Hepatocyte (in vitro differentiated cells): ENCODE measurements around the gene GLI3. TPM values are rescaled to one million over a fixed set of nuclear protein-coding genes. Genes with fewer than 3 reads are reported as not detected.

ENCODE experiments used
- DNase-seq: peaks from one replicate; pipeline ENCODE4 v3.0.0-alpha.2; 2016; ENCODE audit warnings: low spot score
- H2AFZ ChIP-seq: fragments of 200-600 bp; sonication (generic); 2 replicates; pipeline ENCODE4 v1.6.0; 2016; ENCODE audit warnings: antibody characterized with exemption, mild to moderate bottlenecking
- H3K27ac ChIP-seq: fragments of 200-600 bp; sonication (generic); 2 replicates; pipeline ENCODE4 v1.5.1; 2016; ENCODE audit warnings: mild to moderate bottlenecking
- H3K27me3 ChIP-seq: fragments of 200-600 bp; sonication (generic); 2 replicates; pipeline ENCODE4 v1.6.1; 2016
- H3K36me3 ChIP-seq: fragments of 200-600 bp; sonication (generic); replicated peaks from 2 replicates; pipeline ENCODE4 v1.5.1; 2016; ENCODE audit warnings: low read depth; ENCODE audit not compliant: insufficient read depth
- H3K4me1 ChIP-seq: fragments of 200-600 bp; sonication (generic); 2 replicates; pipeline ENCODE4 v1.5.1; 2016; ENCODE audit warnings: mild to moderate bottlenecking, moderate library complexity; ENCODE audit not compliant: insufficient read depth
- H3K4me2 ChIP-seq: fragments of 200-600 bp; sonication (generic); 2 replicates; pipeline ENCODE4 v1.6.0; 2016
- H3K4me3 ChIP-seq: fragments of 200-600 bp; sonication (generic); 2 replicates; pipeline ENCODE4 v1.5.1; 2016; ENCODE audit warnings: mild to moderate bottlenecking
- H3K79me2 ChIP-seq: fragments of 200-600 bp; sonication (generic); 2 replicates; pipeline ENCODE4 v1.6.0; 2017; ENCODE audit warnings: mild to moderate bottlenecking
- H3K9me2 ChIP-seq: fragments of 200-600 bp; sonication (generic); replicated peaks from 2 replicates; pipeline ENCODE4 v1.6.0; 2017; ENCODE audit warnings: mild to moderate bottlenecking; ENCODE audit not compliant: insufficient read depth
- H3K9me3 ChIP-seq: fragments of 200-600 bp; sonication (generic); 2 replicates; pipeline ENCODE4 v1.5.1; 2016; ENCODE audit warnings: low read depth, mild to moderate bottlenecking
- H4K20me1 ChIP-seq: fragments of 200-600 bp; sonication (generic); 2 replicates; pipeline ENCODE4 v1.6.0; 2016; ENCODE audit warnings: mild to moderate bottlenecking; ENCODE audit not compliant: insufficient read depth, poor library complexity, severe bottlenecking
- CTCF ChIP-seq: fragments of 200-600 bp; sonication (generic); IDR thresholded peaks from 2 replicates; pipeline ENCODE4 v1.5.1; 2016; ENCODE audit warnings: antibody characterized with exemption, mild to moderate bottlenecking; ENCODE audit not compliant: poor library complexity
- EZH2 ChIP-seq: fragments of 200-600 bp; sonication (generic); IDR thresholded peaks from 2 replicates; pipeline ENCODE4 v1.6.1; 2016; ENCODE audit warnings: antibody characterized with exemption, mild to moderate bottlenecking, borderline replicate concordance
- EZH2phosphoT487 ChIP-seq: fragments of 200-600 bp; sonication (generic); IDR thresholded peaks from one replicate; pipeline ENCODE4 v1.6.1; 2018; ENCODE audit warnings: antibody characterized with exemption, mild to moderate bottlenecking, low read depth, moderate library complexity; ENCODE audit not compliant: unreplicated experiment, severe bottlenecking
- WGBS: methylation state at CpG from one replicate; pipeline ENCODE4 v1.1.6; 2016; ENCODE audit warnings: low lambda C conversion rate; ENCODE audit errors: missing lambda C conversion rate; 5-methylcytosine and 5-hydroxymethylcytosine counted together
- polyA plus RNA-seq: library from polyadenylated mRNA; unstranded; fragments of >200 nt; fragmentation: Nextera tagmentation; extraction: Ambion mirVana; gene quantifications from 2 replicates; pipeline ENCODE4 v1.2.1, GENCODE V29; 2016
- total RNA-seq: library from RNA; depleted of rRNA; stranded (reverse); fragments of >200 nt; gene quantifications from 2 replicates; pipeline ENCODE4 v1.2.3, GENCODE V29; 2014

The GLI3 gene
- total and polyA plus RNA-seq, 2 experiments from 2014 or later: 5.5 to 20.0 TPM

GRCh38 chr7:42222125-42222524 lies 14.9 kb downstream of the GLI3 start:
- Histone ChIP-seq H3K79me2 (peaks cover 43% of the 10 kb centered on the region), H3K27ac (no peak overlapping the region), H4K20me1 (no peaks in the 10 kb centered on the region)

GRCh38 chr7:42221304-42221703 lies 15.7 kb downstream of the GLI3 start:
- Histone ChIP-seq H3K4me3 (no peak overlapping the region), H3K27ac (no peak overlapping the region), H3K27me3 (peaks cover 4% of the 10 kb centered on the region), H3K9me3 (no peaks in the 10 kb centered on the region), H3K79me2 (peaks cover 50% of the 10 kb centered on the region), H2AFZ (no peak overlapping the region), H3K9me2 (no peaks in the 10 kb centered on the region), H3K4me2 (no peak overlapping the region), H4K20me1 (no peaks in the 10 kb centered on the region), H3K36me3 (no peaks in the 10 kb centered on the region), H3K4me1 (peaks cover 7% of the 10 kb centered on the region)
- TF ChIP-seq CTCF (no peak), EZH2 (no peak), EZH2phosphoT487 (no peak)
- WGBS: 94% methylated on average over 5 of the region's 5 CpGs
- DNase-seq: no peak

More at GRCh38 chr7:42222125-42222524, 14.9 kb downstream of the GLI3 start:
- no peaks in the 10 kb centered on the region for H3K9me2 ChIP-seq
- peaks cover 8% of the 10 kb centered on the region for H3K27me3 ChIP-seq
- H3K9me3 ChIP-seq: no peaks in the 10 kb centered on the region
- WGBS: 95% methylated on average over 2 of the region's 2 CpGs
- H2AFZ ChIP-seq: no peak overlapping the region
- H3K36me3 ChIP-seq: no peaks in the 10 kb centered on the region
- no peak overlapping the region for H3K4me2 ChIP-seq
- peaks cover 12% of the 10 kb centered on the region for H3K4me1 ChIP-seq
- no peak overlapping the region for H3K4me3 ChIP-seq
- TF ChIP-seq CTCF (no peak), EZH2 (no peak), EZH2phosphoT487 (no peak)
- no peak for DNase-seq

- 74% methylated on average over 3 of the region's 3 CpGs for WGBS
- Histone ChIP-seq H3K4me3 (no peak overlapping the region), H3K9me2 (no peaks in the 10 kb centered on the region), H3K79me2 (peaks cover 36% of the 10 kb centered on the region), H3K27ac (no peak overlapping the region), H3K4me2 (peak overlapping the region; percentile 16), H3K27me3 (no peaks in the 10 kb centered on the region), H2AFZ (no peak overlapping the region), H3K4me1 (peaks cover 7% of the 10 kb centered on the region), H3K9me3 (no peaks in the 10 kb centered on the region), H3K36me3 (no peaks in the 10 kb centered on the region), H4K20me1 (no peaks in the 10 kb centered on the region)
- TF ChIP-seq EZH2phosphoT487 (no peak), CTCF (no peak), EZH2 (no peak)
- no peak for DNase-seq
Observed at GRCh38 chr7:42219447-42219846, 17.6 kb downstream of the GLI3 start.

- Histone ChIP-seq H4K20me1 (no peaks in the 10 kb centered on the region), H3K9me2 (no peaks in the 10 kb centered on the region), H3K27me3 (no peaks in the 10 kb centered on the region), H3K36me3 (no peaks in the 10 kb centered on the region), H3K27ac (no peak overlapping the region), H2AFZ (no peak overlapping the region), H3K4me2 (no peak overlapping the region), H3K4me3 (no peak overlapping the region), H3K4me1 (peaks cover 7% of the 10 kb centered on the region), H3K79me2 (peaks cover 32% of the 10 kb centered on the region), H3K9me3 (no peaks in the 10 kb centered on the region)
- DNase-seq: no peak
- TF ChIP-seq CTCF (no peak), EZH2phosphoT487 (no peak), EZH2 (no peak)
- WGBS: 94% methylated on average over 2 of the region's 2 CpGs
Observed at GRCh38 chr7:42218248-42218647, 18.8 kb downstream of the GLI3 start.
